Hypothalamus (tissue), 51 donors: ENCODE measurements around the gene FOXP1.

Experiments used
- DNase-seq, 51 donors: peaks; one replicate each; lab custom pipeline; 2025; lab: John Stamatoyannopoulos, UW

The FOXP1 gene

DNA sequence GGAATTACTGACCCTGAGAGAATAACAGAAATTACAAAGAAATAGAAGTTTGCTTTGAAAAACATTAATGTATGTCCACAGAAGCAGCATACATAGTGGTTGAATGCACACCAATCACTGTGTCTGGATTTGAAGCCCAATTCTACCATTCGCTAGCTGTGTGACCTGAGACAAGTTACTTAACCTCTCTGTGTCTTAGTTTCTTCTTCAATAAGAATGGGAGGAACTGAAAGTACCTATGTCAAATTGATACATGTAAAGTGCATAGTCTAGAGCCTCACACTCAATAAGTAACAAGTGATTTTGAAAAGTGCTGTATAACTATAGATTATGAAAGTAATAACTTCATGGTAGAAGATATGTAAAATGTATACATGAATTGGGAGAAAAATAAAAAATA lies 457.8 kb downstream of the FOXP1 start:
- no peak for DNase-seq

DNA sequence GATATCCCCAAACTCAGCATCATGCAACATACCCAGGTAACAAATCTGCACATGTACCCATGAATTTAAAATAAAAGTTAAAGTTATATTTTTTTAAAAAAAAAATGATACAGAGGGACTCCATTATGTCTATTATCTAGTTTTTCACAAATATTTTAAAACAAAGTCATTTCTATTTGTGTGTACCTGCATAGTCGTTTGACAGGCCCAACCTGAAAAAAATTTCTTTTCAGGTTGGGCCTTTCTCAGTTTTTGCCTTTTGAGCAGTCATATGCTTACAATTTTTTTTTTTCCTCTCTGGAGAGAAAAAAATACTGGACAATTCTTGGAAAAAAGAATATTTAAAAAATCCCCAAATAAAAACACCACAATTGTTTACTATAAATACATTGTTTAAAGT lies 459.5 kb downstream of the FOXP1 start:
- no peak for DNase-seq

- no peak for DNase-seq
Measured at GRCh38 chr3:71122641-71123040, 460.9 kb downstream of the FOXP1 start.

DNA sequence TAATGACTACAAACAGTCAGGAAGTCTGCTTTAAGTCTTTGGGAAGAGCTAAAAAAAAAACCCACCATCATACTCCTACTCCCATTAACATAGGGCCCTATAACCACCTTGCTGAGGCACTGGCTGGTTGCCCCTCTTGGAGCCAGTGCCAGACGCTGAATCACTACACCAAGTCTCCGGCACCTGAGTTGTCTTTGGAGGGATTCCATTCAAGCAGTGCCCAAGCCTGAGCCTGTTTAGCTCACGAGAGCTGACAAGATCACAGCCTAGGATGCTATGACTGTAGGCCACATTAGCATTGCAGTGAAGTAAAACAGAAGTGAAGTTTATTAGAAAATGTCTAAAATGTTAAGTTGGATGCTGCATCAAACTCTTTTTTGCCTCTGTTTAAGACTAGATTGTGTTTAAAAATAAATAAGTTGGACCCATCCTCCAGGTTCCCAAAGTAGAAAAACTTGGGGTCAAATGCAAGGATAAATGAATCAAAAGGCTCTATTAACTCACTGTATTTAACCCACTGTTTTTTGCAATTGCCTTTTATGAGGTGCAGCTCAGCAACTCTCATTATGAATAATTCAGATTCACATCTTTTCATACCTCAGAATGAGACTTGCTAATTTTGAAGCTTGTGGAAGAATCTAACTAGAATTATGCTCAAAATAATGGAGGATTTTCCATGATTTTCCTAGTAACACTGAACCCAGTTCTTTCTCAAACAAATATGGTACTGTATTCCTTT lies 461.9 kb downstream of the FOXP1 start:
- no peak for DNase-seq

DNA sequence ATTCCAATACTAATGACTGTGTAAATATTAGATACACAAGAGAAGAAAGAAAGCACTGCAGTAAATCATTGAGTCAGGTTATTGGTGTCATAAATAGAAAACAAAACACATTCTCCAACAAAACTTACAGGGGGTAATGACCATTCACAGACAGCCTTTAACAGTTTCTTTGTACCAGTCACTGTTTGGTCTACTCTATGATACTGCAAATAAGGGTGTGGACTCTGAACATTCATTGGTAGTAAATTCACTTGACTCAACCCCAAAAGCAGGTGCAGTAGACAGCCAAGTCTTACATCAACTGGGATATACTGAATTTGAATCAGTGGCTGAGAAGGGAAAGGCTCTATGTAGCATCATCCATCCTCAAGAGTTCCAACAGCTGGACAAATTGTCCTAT lies 463.5 kb downstream of the FOXP1 start:
- no peak for DNase-seq

DNA sequence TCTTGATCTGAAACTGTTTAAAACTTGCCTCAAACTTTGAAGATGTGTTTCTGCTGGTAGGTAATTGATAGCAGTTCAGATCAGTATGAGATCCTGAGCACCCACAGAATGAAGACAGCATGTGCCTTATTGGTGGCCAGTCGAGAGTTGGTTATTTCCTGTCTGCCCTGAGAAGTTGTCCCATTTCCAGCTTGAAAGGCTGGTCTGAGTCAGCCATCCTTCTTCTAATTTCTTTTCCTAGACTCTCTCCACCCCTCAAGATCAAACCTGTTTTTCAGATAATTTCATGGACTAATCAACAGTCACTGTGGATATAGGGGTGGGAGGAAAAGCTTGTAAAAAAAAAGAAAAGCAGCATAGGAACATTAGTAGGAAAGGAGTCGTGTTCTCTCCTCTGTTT lies 464.4 kb downstream of the FOXP1 start:
- no peak for DNase-seq

- no peak for DNase-seq
Measured at GRCh38 chr3:71118436-71118835, 465.1 kb downstream of the FOXP1 start.

GRCh38 chr3:71117572-71118247 lies 465.8 kb downstream of the FOXP1 start:
- no peak for DNase-seq

DNA sequence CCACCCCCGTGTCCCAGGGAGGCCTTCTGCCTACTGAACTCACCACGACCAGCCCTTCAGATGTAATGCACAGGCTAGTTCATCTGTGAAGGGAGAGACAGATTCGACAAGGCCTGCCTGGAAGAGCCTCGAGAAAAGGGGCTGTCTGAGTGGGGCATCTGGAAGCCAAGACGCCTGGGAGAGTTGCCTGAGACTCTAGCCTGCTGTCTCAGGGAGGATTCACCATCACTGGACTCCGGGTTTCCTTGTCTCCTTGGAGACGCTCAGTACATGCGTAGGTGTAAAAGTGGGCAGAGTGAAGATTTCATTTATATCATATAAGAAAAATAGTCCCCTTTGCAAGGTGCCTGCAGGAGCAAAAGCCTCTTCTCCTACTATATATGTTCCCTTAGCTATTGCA lies 468.9 kb downstream of the FOXP1 start:
- DNase-seq: no peak

DNA sequence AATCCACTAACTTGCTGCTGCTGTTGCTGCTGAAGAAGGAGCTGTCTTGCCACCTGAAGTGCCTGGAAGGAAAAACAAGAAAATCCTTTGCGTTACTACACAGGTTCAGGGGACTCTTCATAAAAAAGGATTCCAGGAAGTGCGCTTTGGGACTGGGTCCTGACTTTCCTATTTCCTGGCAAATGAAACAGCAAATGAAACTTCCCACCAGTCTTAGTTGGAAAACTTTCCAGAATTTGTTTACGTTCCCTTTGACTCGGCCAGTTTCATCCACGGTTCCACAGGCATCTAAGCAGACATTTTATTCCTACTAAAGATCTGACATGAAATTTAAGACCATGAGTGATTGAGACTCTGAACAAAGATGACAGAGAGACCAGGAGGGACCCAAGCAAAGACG lies 471.0 kb downstream of the FOXP1 start:
- no peak for DNase-seq

DNA sequence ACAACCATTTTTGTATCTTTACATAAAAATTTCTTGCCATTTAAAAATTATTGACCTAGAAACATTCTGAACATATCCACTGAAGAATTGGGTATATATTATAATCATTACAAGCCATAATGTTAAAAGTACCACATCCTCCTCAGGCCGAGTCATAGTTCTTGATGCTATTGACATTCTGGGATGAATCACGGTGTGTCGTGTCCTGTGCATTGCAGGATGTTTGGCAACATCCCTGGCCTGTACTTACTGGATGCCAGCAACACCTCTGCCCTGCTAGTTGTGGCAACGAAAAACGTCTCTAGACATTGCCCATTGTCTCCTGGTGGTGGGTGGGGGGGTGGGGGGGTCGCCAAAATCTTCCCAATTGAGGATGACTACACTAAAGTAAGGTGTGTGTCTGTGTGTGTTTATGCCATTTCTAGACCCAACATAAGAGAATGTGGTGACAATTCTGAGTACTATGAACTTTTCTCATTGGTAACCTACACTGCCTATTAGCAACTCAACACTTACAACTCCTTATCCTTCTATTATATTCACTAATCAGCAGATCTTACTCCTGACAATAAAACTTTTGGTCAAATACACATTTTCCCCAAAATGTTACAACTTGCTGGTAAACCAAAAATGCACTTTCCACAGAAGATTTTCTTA lies 471.6 kb downstream of the FOXP1 start:
- no peak for DNase-seq

- DNase-seq: no peak
Measured at GRCh38 chr3:71110385-71111222, 472.9 kb downstream of the FOXP1 start.

GRCh38 chr3:71109977-71110285 lies 473.6 kb downstream of the FOXP1 start:
- no peak for DNase-seq

GRCh38 chr3:71109241-71109976 lies 474.1 kb downstream of the FOXP1 start:
- no peak for DNase-seq

- DNase-seq: no peak
Measured at GRCh38 chr3:71107926-71108325, 475.6 kb downstream of the FOXP1 start.

- DNase-seq: no peak
Measured at GRCh38 chr3:71104976-71105375, 478.6 kb downstream of the FOXP1 start.

- DNase-seq: no peak
Measured at GRCh38 chr3:71104556-71104955, 479.0 kb downstream of the FOXP1 start.

DNA sequence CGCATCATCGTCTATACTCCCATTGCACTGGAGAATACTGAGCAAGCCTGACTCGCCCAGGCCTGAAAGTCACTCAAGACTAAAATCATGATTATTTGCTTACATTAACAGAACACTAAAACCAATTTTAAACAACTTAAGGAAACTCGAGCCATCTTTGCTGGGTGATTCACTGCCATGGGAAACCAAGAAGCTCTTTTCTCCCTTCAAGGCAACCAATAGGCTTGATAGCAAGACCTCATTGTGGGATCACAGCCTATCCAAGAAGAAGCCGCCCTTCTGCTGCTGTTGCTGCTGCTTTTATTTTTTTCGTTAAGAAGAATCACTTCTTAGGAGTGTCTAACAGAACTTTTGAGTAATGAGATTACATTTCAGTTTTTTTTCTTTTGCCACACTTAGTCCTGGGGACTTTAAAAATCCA lies 479.4 kb downstream of the FOXP1 start:
- DNase-seq: no peak

GRCh38 chr3:71103430-71103921 lies 480.1 kb downstream of the FOXP1 start:
- peak in 7 of 51 donors; percentile 1 to 32 (median 5) for DNase-seq
